ENCODE results near the gene PHACTR3.

Gene PHACTR3

GRCh38 chr20:59806578-59806975 lies 202.2 kb downstream of the PHACTR3 start:
- no peak for DNase-seq

GRCh38 chr20:59807909-59808728 lies 203.8 kb downstream of the PHACTR3 start:
- DNase-seq, result no peak

GRCh38 chr20:59808729-59809381 lies 204.5 kb downstream of the PHACTR3 start:
- no peak for DNase-seq

- no peak for DNase-seq
Observed at GRCh38 chr20:59809630-59810448, 205.5 kb downstream of the PHACTR3 start.

- DNase-seq, result no peak
Observed at GRCh38 chr20:59810449-59811187, 206.3 kb downstream of the PHACTR3 start.

- no peak for DNase-seq
Observed at GRCh38 chr20:59811681-59812171, 207.4 kb downstream of the PHACTR3 start.

GRCh38 chr20:59812286-59813125 lies 208.2 kb downstream of the PHACTR3 start:
- no peak for DNase-seq

GRCh38 chr20:59813126-59813947 lies 209.0 kb downstream of the PHACTR3 start:
- DNase-seq, result no peak

- DNase-seq, result no peak
Observed at GRCh38 chr20:59813948-59814839, 209.9 kb downstream of the PHACTR3 start.

- DNase-seq, result no peak
Observed at GRCh38 chr20:59814840-59815340, 210.6 kb downstream of the PHACTR3 start.

GRCh38 chr20:59816146-59816738 lies 211.9 kb downstream of the PHACTR3 start:
- no peak for DNase-seq

- DNase-seq, result no peak
Observed at GRCh38 chr20:59817406-59817805, 213.1 kb downstream of the PHACTR3 start.

GRCh38 chr20:59817846-59818615 lies 213.7 kb downstream of the PHACTR3 start:
- no peak for DNase-seq

GRCh38 chr20:59818911-59819310 lies 214.6 kb downstream of the PHACTR3 start:
- no peak for DNase-seq

- DNase-seq, result no peak
Observed at GRCh38 chr20:59819496-59820203, 215.3 kb downstream of the PHACTR3 start.

- DNase-seq, result peak in 1 of 2 experiments; percentile 63
Observed at GRCh38 chr20:59820204-59821041, 216.1 kb downstream of the PHACTR3 start.
